HEK293T (cell line): Measurements from ENCODE around the gene AMZ1.

Experiments
- ARNT ChIP-seq: fragments of 450-650 bp; IDR thresholded peaks from 2 replicates; pipeline ENCODE4 v1.6.1; 2017; ENCODE audit warnings: mild to moderate bottlenecking
- BHLHE40 ChIP-seq: fragments of 450-650 bp; IDR thresholded peaks from 2 replicates; pipeline ENCODE4 v1.6.1; 2016; ENCODE audit warnings: mild to moderate bottlenecking, moderate library complexity, borderline replicate concordance
- CTBP1 ChIP-seq: fragments of 450-650 bp; IDR thresholded peaks from 2 replicates; pipeline ENCODE4 v1.6.1; 2016; ENCODE audit warnings: borderline replicate concordance
- ELF4 ChIP-seq: fragments of 450-650 bp; IDR thresholded peaks from 2 replicates; pipeline ENCODE4 v1.6.1; 2017; ENCODE audit warnings: antibody characterized with exemption
- FOXA1 ChIP-seq: fragments of 450-650 bp; IDR thresholded peaks from 2 replicates; pipeline ENCODE4 v1.6.1; 2016; ENCODE audit warnings: mild to moderate bottlenecking
- FOXK2 ChIP-seq: fragments of 450-650 bp; IDR thresholded peaks from 2 replicates; pipeline ENCODE4 v1.6.1; 2016; ENCODE audit warnings: mild to moderate bottlenecking
- FOXM1 ChIP-seq: fragments of 450-650 bp; IDR thresholded peaks from 2 replicates; pipeline ENCODE4 v1.6.1; 2017; ENCODE audit warnings: mild to moderate bottlenecking, borderline replicate concordance
- L3MBTL2 ChIP-seq: fragments of 450-650 bp; conservative IDR thresholded peaks from 2 replicates; pipeline ENCODE4 v1.6.1; 2016; ENCODE audit warnings: mild to moderate bottlenecking
- NFRKB ChIP-seq: fragments of 450-650 bp; IDR thresholded peaks from 2 replicates; pipeline ENCODE4 v1.6.1; 2016; ENCODE audit warnings: mild to moderate bottlenecking, moderate library complexity
- PKNOX1 ChIP-seq: fragments of 450-650 bp; IDR thresholded peaks from 2 replicates; pipeline ENCODE4 v1.6.1; 2016
- SP1 ChIP-seq: fragments of 450-650 bp; IDR thresholded peaks from 2 replicates; pipeline ENCODE4 v1.6.1; 2017
- SUZ12 ChIP-seq: fragments of 450-650 bp; IDR thresholded peaks from 2 replicates; pipeline ENCODE4 v1.6.1; 2016; ENCODE audit warnings: mild to moderate bottlenecking
- TARDBP ChIP-seq: fragments of 450-650 bp; IDR thresholded peaks from 2 replicates; pipeline ENCODE4 v1.6.1; 2016
- ZNF384 ChIP-seq: fragments of 450-650 bp; IDR thresholded peaks from 2 replicates; pipeline ENCODE4 v1.6.1; 2016

- TF ChIP-seq BHLHE40: no peak
- no peak for TF ChIP-seq L3MBTL2
- TF ChIP-seq ELF4: no peak
- no peak for TF ChIP-seq FOXM1
- no peak for TF ChIP-seq SUZ12
- TF ChIP-seq ARNT: no peak
- no peak for TF ChIP-seq SP1
- TF ChIP-seq FOXA1: no peak
- TF ChIP-seq NFRKB: no peak
- TF ChIP-seq FOXK2: no peak
- no peak for TF ChIP-seq TARDBP
- no peak for TF ChIP-seq PKNOX1
- TF ChIP-seq ZNF384: no peak
- TF ChIP-seq CTBP1: no peak
Observed at GRCh38 chr7:2667843-2668242, 20.2 kb upstream of the AMZ1 start.
